Natural killer cell treated with Interleukin-12 subunit alpha and Interleukin-12 subunit beta and Interleukin-15 and Interleukin-18, amount 100 ng/mL, for 72 hours (primary cell): ENCODE measurements around the gene RINL. TPM values are rescaled to one million over a fixed set of nuclear protein-coding genes. Genes with fewer than 3 reads are reported as not detected.

Experiments used
- ATAC-seq, 2 donors: fragments of 150-1000 bp; cut with Tn5 transposase in 1 of 2; sonication (Bioruptor Pico), chemical (Tn5 transposase) in 1 of 2; 2 replicates each; pipeline ENCODE4 v1.10.0; 2021
- DNase-seq: peaks from one replicate; pipeline ENCODE4 v3.0.0; 2022; ENCODE audit warnings: low spot score
- H3K27ac Mint-ChIP-seq, 2 donors: 1 replicate in 1 of 2; 2 replicates in 1 of 2; pipeline ENCODE4 v1.8.0; 2022; ENCODE audit warnings: mixed read lengths in 2 of 2, mild to moderate bottlenecking in 1 of 2, moderate library complexity in 1 of 2
- H3K27me3 Mint-ChIP-seq, 2 donors: 1 replicate in 1 of 2; 2 replicates in 1 of 2; pipeline ENCODE4 v1.8.0; 2022; ENCODE audit warnings: mixed read lengths in 2 of 2
- H3K36me3 Mint-ChIP-seq: one replicate; pipeline ENCODE4 v1.8.0; 2022; ENCODE audit warnings: mixed read lengths
- H3K4me1 Mint-ChIP-seq, 2 donors: 1 replicate in 1 of 2; 2 replicates in 1 of 2; pipeline ENCODE4 v1.8.0; 2022; ENCODE audit warnings: low read depth in 2 of 2, mixed read lengths in 2 of 2, mild to moderate bottlenecking in 1 of 2
- H3K4me3 Mint-ChIP-seq: one replicate; pipeline ENCODE4 v1.8.0; 2022; ENCODE audit warnings: mixed read lengths
- H3K9me3 Mint-ChIP-seq: 2 replicates; pipeline ENCODE4 v1.8.0; 2022; ENCODE audit warnings: mixed read lengths
- total RNA-seq, 2 donors: library from RNA; stranded (reverse); gene quantifications; one replicate each; pipeline ENCODE4 v1.2.3, GENCODE V29; 2022

The RINL gene
- total RNA-seq: 10 to 100 TPM; 58.1 to 63.8 TPM

- peaks cover 20 to 23% of the 10 kb centered on the region in 2 donors for H3K4me1 Mint-ChIP-seq
- peak within 1 kb of the TSS; percentile 98 for H3K27ac Mint-ChIP-seq
- H3K36me3 Mint-ChIP-seq: no peaks in the 10 kb centered on the region
- ATAC-seq (peak; percentile 85 to 90), DNase-seq (peak; percentile 72)
- no peaks in the 10 kb centered on the region for H3K9me3 Mint-ChIP-seq
- H3K27me3 Mint-ChIP-seq: no peaks in the 10 kb centered on the region
- peak within 1 kb of the TSS; percentile 82 for H3K4me3 Mint-ChIP-seq
Observed at GRCh38 chr19:38877781-38878574, at the start of gene RINL. Gene RINL (minus strand): TSS chr19:38878275. CDS start chr19:38876742, 1,533 bp downstream.

- Mint-ChIP-seq H3K4me1 (peaks cover 32 to 33% of the 10 kb centered on the region in 2 donors), H3K27ac (peak overlapping the region; percentile 84 to 95), H3K9me3 (no peaks in the 10 kb centered on the region), H3K4me3 (peak overlapping the region; percentile 43), H3K36me3 (no peaks in the 10 kb centered on the region), H3K27me3 (no peaks in the 10 kb centered on the region)
- DNase-seq: peak; percentile 82
- ATAC-seq: peak; percentile 87 to 90
Observed at GRCh38 chr19:38924388-38924787, 46.3 kb upstream of the RINL start.

- H3K36me3 Mint-ChIP-seq: no peaks in the 10 kb centered on the region
- H3K9me3 Mint-ChIP-seq: no peaks in the 10 kb centered on the region
- no peak for DNase-seq
- H3K4me1 Mint-ChIP-seq: peaks cover 14 to 21% of the 10 kb centered on the region in 2 donors
- ATAC-seq: no peak
- H3K4me3 Mint-ChIP-seq: no peak overlapping the region
- peak overlapping the region in 1 of 2 donors; percentile 40 for H3K27ac Mint-ChIP-seq
- H3K27me3 Mint-ChIP-seq: no peaks in the 10 kb centered on the region
Observed at GRCh38 chr19:38922482-38922881, 44.4 kb upstream of the RINL start.

- no peaks in the 10 kb centered on the region for H3K36me3 Mint-ChIP-seq
- no peaks in the 10 kb centered on the region for H3K27me3 Mint-ChIP-seq
- H3K9me3 Mint-ChIP-seq: no peaks in the 10 kb centered on the region
- H3K4me3 Mint-ChIP-seq: no peak overlapping the region
- H3K27ac Mint-ChIP-seq: peak overlapping the region; percentile 12 to 40
- no peak for ATAC-seq
- peak; percentile 57 for DNase-seq
- peaks cover 14 to 20% of the 10 kb centered on the region in 2 donors for H3K4me1 Mint-ChIP-seq
Observed at GRCh38 chr19:38921420-38922274, 43.6 kb upstream of the RINL start.

GRCh38 chr19:38920602-38921419 is 42.7 kb upstream of the RINL start:
- H3K36me3 Mint-ChIP-seq: no peaks in the 10 kb centered on the region
- no peak overlapping the region for H3K4me3 Mint-ChIP-seq
- peaks cover 12 to 14% of the 10 kb centered on the region in 2 donors for H3K4me1 Mint-ChIP-seq
- H3K9me3 Mint-ChIP-seq: no peaks in the 10 kb centered on the region
- ATAC-seq (no peak), DNase-seq (peak; percentile 6)
- H3K27ac Mint-ChIP-seq: no peak overlapping the region
- no peaks in the 10 kb centered on the region for H3K27me3 Mint-ChIP-seq

GRCh38 chr19:38919837-38920601 is 41.9 kb upstream of the RINL start:
- Mint-ChIP-seq H3K4me1 (peaks cover 7 to 9% of the 10 kb centered on the region in 2 donors), H3K27me3 (no peaks in the 10 kb centered on the region), H3K4me3 (no peak overlapping the region), H3K36me3 (no peaks in the 10 kb centered on the region), H3K9me3 (no peaks in the 10 kb centered on the region), H3K27ac (no peak overlapping the region)
- DNase-seq: peak; percentile 57
- ATAC-seq: no peak

- no peaks in the 10 kb centered on the region for H3K9me3 Mint-ChIP-seq
- H3K4me3 Mint-ChIP-seq: no peak overlapping the region
- H3K27me3 Mint-ChIP-seq: no peaks in the 10 kb centered on the region
- no peak overlapping the region for H3K27ac Mint-ChIP-seq
- no peaks in the 10 kb centered on the region for H3K4me1 Mint-ChIP-seq
- H3K36me3 Mint-ChIP-seq: no peaks in the 10 kb centered on the region
- peak; percentile 53 for DNase-seq
- ATAC-seq: no peak
Observed at GRCh38 chr19:38918526-38918925, 40.5 kb upstream of the RINL start.

- no peak for ATAC-seq
- Mint-ChIP-seq H3K36me3 (no peaks in the 10 kb centered on the region), H3K4me1 (peaks cover 3% of the 10 kb centered on the region in 2 donors), H3K27me3 (no peaks in the 10 kb centered on the region), H3K27ac (no peak overlapping the region), H3K4me3 (no peak overlapping the region), H3K9me3 (no peaks in the 10 kb centered on the region)
- DNase-seq: peak; percentile 47
Observed at GRCh38 chr19:38917921-38918491, 39.9 kb upstream of the RINL start.

- Mint-ChIP-seq H3K4me1 (peaks cover 4 to 8% of the 10 kb centered on the region in 2 donors), H3K4me3 (no peak overlapping the region), H3K36me3 (no peaks in the 10 kb centered on the region), H3K27ac (no peak overlapping the region), H3K9me3 (no peaks in the 10 kb centered on the region), H3K27me3 (no peaks in the 10 kb centered on the region)
- no peak for ATAC-seq
- DNase-seq: peak; percentile 35
Observed at GRCh38 chr19:38917516-38917915, 39.4 kb upstream of the RINL start.

- no peak for ATAC-seq
- no peaks in the 10 kb centered on the region for H3K36me3 Mint-ChIP-seq
- H3K9me3 Mint-ChIP-seq: no peaks in the 10 kb centered on the region
- no peaks in the 10 kb centered on the region for H3K27me3 Mint-ChIP-seq
- peak; percentile 61 for DNase-seq
- H3K27ac Mint-ChIP-seq: no peak overlapping the region
- H3K4me3 Mint-ChIP-seq: no peak overlapping the region
- peaks cover 4 to 12% of the 10 kb centered on the region in 2 donors for H3K4me1 Mint-ChIP-seq
Observed at GRCh38 chr19:38915329-38916321, 37.5 kb upstream of the RINL start.

- Mint-ChIP-seq H3K9me3 (no peaks in the 10 kb centered on the region), H3K27me3 (no peaks in the 10 kb centered on the region), H3K4me1 (peaks cover 4 to 15% of the 10 kb centered on the region in 2 donors), H3K36me3 (no peaks in the 10 kb centered on the region), H3K4me3 (no peak overlapping the region), H3K27ac (peak overlapping the region in 1 of 2 donors; percentile 41)
- DNase-seq (peak; percentile 44), ATAC-seq (no peak)
Observed at GRCh38 chr19:38913958-38914357, 35.9 kb upstream of the RINL start.
